HEK293 (cell line): Measurements from ENCODE around the gene SLC9A2.

ENCODE experiments used
- CTCF ChIA-PET: fragments of 350-600 bp; formaldehyde crosslinking; extraction: SDS; loops from one replicate; lab custom pipeline; 2021; ENCODE audit warnings: antibody characterized with exemption; lab: Yijun Ruan, JAX
- POLR2A ChIA-PET: fragments of 300-600 bp; formaldehyde crosslinking; extraction: SDS; loops from one replicate; lab custom pipeline; 2020; ENCODE audit warnings: antibody characterized with exemption, inconsistent platforms; lab: Yijun Ruan, JAX
- H3K27ac ChIP-seq: fragments of 200-500 bp; sonication (Bioruptor generic); 2 replicates; pipeline ENCODE4 v1.5.1; 2014; ENCODE audit warnings: low read depth, low read length, control low read depth, inconsistent platforms; ENCODE audit errors: extremely low read depth
- H3K36me3 ChIP-seq, 2 experiments: fragments of 200-500 bp in 1 of 2; sonication (Bioruptor generic) in 1 of 2; 1 replicate in 1 of 2; 2 replicates in 1 of 2; pipeline ENCODE4 v1.5.1; 2014 to 2017; ENCODE audit warnings: inconsistent platforms in 2 of 2, low read length in 2 of 2; ENCODE audit not compliant: control insufficient read depth in 2 of 2, insufficient read depth in 1 of 2
- H3K4me1 ChIP-seq: fragments of 200-500 bp; sonication (Bioruptor generic); 2 replicates; pipeline ENCODE4 v1.5.1; 2014; ENCODE audit warnings: mild to moderate bottlenecking, low read length, inconsistent platforms; ENCODE audit not compliant: control insufficient read depth, insufficient read depth
- H3K4me3 ChIP-seq: 2 replicates; pipeline ENCODE4 v1.5.1; 2011; ENCODE audit warnings: low read depth, mild to moderate bottlenecking, control low read depth, low read length, moderate library complexity
- H3K9me3 ChIP-seq: fragments of 200-500 bp; sonication (Bioruptor generic); 2 replicates; pipeline ENCODE4 v1.5.1; 2014; ENCODE audit warnings: low read depth, low read length, inconsistent platforms; ENCODE audit not compliant: control insufficient read depth, insufficient read depth
- GLIS2 ChIP-seq: fragments of 450-650 bp; formaldehyde crosslinking; IDR thresholded peaks from 2 replicates; pipeline ENCODE4 v1.5.1; 2016; ENCODE audit warnings: missing biosample characterization, missing genetic modification characterization
- OSR2 ChIP-seq: fragments of 450-650 bp; formaldehyde crosslinking; IDR thresholded peaks from 2 replicates; pipeline ENCODE4 v1.5.1; 2016; ENCODE audit warnings: missing biosample characterization, missing genetic modification characterization
- SCRT2 ChIP-seq: fragments of 450-650 bp; formaldehyde crosslinking; IDR thresholded peaks from 2 replicates; pipeline ENCODE4 v1.5.1; 2016; ENCODE audit warnings: missing biosample characterization, missing genetic modification characterization
- SETDB1 ChIP-seq: IDR thresholded peaks from one replicate; pipeline ENCODE4 v1.6.1; 2017; ENCODE audit warnings: mild to moderate bottlenecking, low read length, moderate library complexity, mixed read lengths; ENCODE audit not compliant: insufficient read length
- TRIM28 ChIP-seq: IDR thresholded peaks from 2 replicates; pipeline ENCODE4 v1.6.1; 2011; ENCODE audit warnings: low read length, control low read depth, borderline replicate concordance
- ZBTB20 ChIP-seq: fragments of 450-650 bp; formaldehyde crosslinking; IDR thresholded peaks from 2 replicates; pipeline ENCODE4 v1.5.1; 2016; ENCODE audit warnings: missing biosample characterization, missing genetic modification characterization
- ZBTB6 ChIP-seq: fragments of 450-650 bp; formaldehyde crosslinking; IDR thresholded peaks from 2 replicates; pipeline ENCODE4 v1.5.1; 2017; ENCODE audit warnings: missing biosample characterization, missing genetic modification characterization
- ZBTB8A ChIP-seq: fragments of 450-650 bp; formaldehyde crosslinking; IDR thresholded peaks from 2 replicates; pipeline ENCODE4 v1.5.1; 2016; ENCODE audit warnings: missing biosample characterization, missing genetic modification characterization
- ZNF157 ChIP-seq: fragments of 450-650 bp; formaldehyde crosslinking; IDR thresholded peaks from 2 replicates; pipeline ENCODE4 v1.5.1; 2016; ENCODE audit warnings: missing biosample characterization, missing genetic modification characterization
- ZNF16 ChIP-seq: fragments of 450-650 bp; formaldehyde crosslinking; IDR thresholded peaks from 2 replicates; pipeline ENCODE4 v1.5.1; 2016; ENCODE audit warnings: low read depth, missing biosample characterization, missing genetic modification characterization
- ZNF248 ChIP-seq: fragments of 450-650 bp; formaldehyde crosslinking; IDR thresholded peaks from 2 replicates; pipeline ENCODE4 v1.5.1; 2017; ENCODE audit warnings: missing biosample characterization, missing genetic modification characterization
- ZNF311 ChIP-seq: fragments of 450-650 bp; formaldehyde crosslinking; IDR thresholded peaks from 2 replicates; pipeline ENCODE4 v1.5.1; 2017; ENCODE audit warnings: missing biosample characterization, missing genetic modification characterization, borderline replicate concordance
- ZNF324 ChIP-seq: fragments of 450-650 bp; formaldehyde crosslinking; IDR thresholded peaks from 2 replicates; pipeline ENCODE4 v1.5.1; 2016; ENCODE audit warnings: missing biosample characterization, missing genetic modification characterization
- ZNF335 ChIP-seq: fragments of 450-650 bp; formaldehyde crosslinking; conservative IDR thresholded peaks from 2 replicates; pipeline ENCODE4 v1.5.1; 2016; ENCODE audit warnings: missing biosample characterization, missing genetic modification characterization
- ZNF394 ChIP-seq: fragments of 450-650 bp; formaldehyde crosslinking; IDR thresholded peaks from 2 replicates; pipeline ENCODE4 v1.5.1; 2016; ENCODE audit warnings: missing biosample characterization, missing genetic modification characterization, mild to moderate bottlenecking, moderate library complexity, borderline replicate concordance
- ZNF416 ChIP-seq: fragments of 450-650 bp; formaldehyde crosslinking; IDR thresholded peaks from 2 replicates; pipeline ENCODE4 v1.5.1; 2016; ENCODE audit warnings: missing biosample characterization, missing genetic modification characterization
- ZNF544 ChIP-seq: fragments of 450-650 bp; formaldehyde crosslinking; IDR thresholded peaks from 2 replicates; pipeline ENCODE4 v1.5.0; 2017; ENCODE audit warnings: missing biosample characterization, missing genetic modification characterization
- ZNF600 ChIP-seq: fragments of 450-650 bp; formaldehyde crosslinking; IDR thresholded peaks from 2 replicates; pipeline ENCODE4 v1.5.1; 2016; ENCODE audit warnings: missing biosample characterization, missing genetic modification characterization
- ZNF660 ChIP-seq: fragments of 450-650 bp; IDR thresholded peaks from 2 replicates; pipeline ENCODE4 v1.5.1; 2018; ENCODE audit warnings: missing biosample characterization, mild to moderate bottlenecking, missing genetic modification characterization
- ZSCAN23 ChIP-seq: fragments of 450-650 bp; formaldehyde crosslinking; IDR thresholded peaks from 2 replicates; pipeline ENCODE4 v1.5.1; 2016; ENCODE audit warnings: missing biosample characterization, missing genetic modification characterization
- ZSCAN5A ChIP-seq: fragments of 450-650 bp; formaldehyde crosslinking; IDR thresholded peaks from 2 replicates; pipeline ENCODE4 v1.5.1; 2016; ENCODE audit warnings: missing biosample characterization, missing genetic modification characterization
- ZXDB ChIP-seq: fragments of 450-650 bp; formaldehyde crosslinking; IDR thresholded peaks from 2 replicates; pipeline ENCODE4 v1.5.1; 2016; ENCODE audit warnings: missing biosample characterization, missing genetic modification characterization
- TF ChIP-seq, protein P1 (sequence below): fragments of 450-650 bp; IDR thresholded peaks from 2 replicates; pipeline ENCODE4 v1.5.1; 2018; ENCODE audit warnings: missing biosample characterization, mild to moderate bottlenecking, missing genetic modification characterization
- TF ChIP-seq, protein P2 (sequence below): fragments of 450-650 bp; formaldehyde crosslinking; optimal IDR thresholded peaks from 2 replicates; pipeline ENCODE3; 2016; ENCODE audit warnings: missing biosample characterization, mild to moderate bottlenecking, missing genetic modification characterization
- TF ChIP-seq, protein P3 (sequence below): IDR thresholded peaks from 2 replicates; pipeline ENCODE4 v1.6.1; 2011; ENCODE audit warnings: mild to moderate bottlenecking, low read depth, low read length, borderline replicate concordance
- TF ChIP-seq, protein P4 (sequence below): fragments of 450-650 bp; formaldehyde crosslinking; IDR thresholded peaks from 2 replicates; pipeline ENCODE4 v1.5.1; 2016; ENCODE audit warnings: missing biosample characterization, missing genetic modification characterization

SLC9A2 gene, protein sequence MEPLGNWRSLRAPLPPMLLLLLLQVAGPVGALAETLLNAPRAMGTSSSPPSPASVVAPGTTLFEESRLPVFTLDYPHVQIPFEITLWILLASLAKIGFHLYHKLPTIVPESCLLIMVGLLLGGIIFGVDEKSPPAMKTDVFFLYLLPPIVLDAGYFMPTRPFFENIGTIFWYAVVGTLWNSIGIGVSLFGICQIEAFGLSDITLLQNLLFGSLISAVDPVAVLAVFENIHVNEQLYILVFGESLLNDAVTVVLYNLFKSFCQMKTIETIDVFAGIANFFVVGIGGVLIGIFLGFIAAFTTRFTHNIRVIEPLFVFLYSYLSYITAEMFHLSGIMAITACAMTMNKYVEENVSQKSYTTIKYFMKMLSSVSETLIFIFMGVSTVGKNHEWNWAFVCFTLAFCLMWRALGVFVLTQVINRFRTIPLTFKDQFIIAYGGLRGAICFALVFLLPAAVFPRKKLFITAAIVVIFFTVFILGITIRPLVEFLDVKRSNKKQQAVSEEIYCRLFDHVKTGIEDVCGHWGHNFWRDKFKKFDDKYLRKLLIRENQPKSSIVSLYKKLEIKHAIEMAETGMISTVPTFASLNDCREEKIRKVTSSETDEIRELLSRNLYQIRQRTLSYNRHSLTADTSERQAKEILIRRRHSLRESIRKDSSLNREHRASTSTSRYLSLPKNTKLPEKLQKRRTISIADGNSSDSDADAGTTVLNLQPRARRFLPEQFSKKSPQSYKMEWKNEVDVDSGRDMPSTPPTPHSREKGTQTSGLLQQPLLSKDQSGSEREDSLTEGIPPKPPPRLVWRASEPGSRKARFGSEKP

GRCh38 chr2:102619414-102620319 is at the start of gene SLC9A2:
TSS of gene SLC9A2 (plus strand) at chr2:102619553. CDS start at chr2:102619849, 296 bp downstream.
- peak within 1 kb of the TSS; percentile 54 for H3K4me3 ChIP-seq
- ChIA-PET CTCF (interaction anchor here (0.6 to 1.0 kb wide), 2 partner anchors 84 to 147 kb away, joined by 4 read pairs; partner anchors contain the start of gene SLC9A4), POLR2A (no interaction called here)
- H3K9me3 ChIP-seq = no peaks in the 10 kb centered on the region
- no peaks in the 10 kb centered on the region for H3K4me1 ChIP-seq
- no peaks in the 10 kb centered on the region for H3K36me3 ChIP-seq
- peak within 1 kb of the TSS; percentile 49; the same call in 1 of the 2 replicates for H3K27ac ChIP-seq
- TF ChIP-seq GLIS2 (tag by site-specific recombination) (peak; percentile 30; the same call in 1 of the 2 replicates), ZSCAN5A (tag by site-specific recombination) (no peak), ZNF16 (no peak), ZXDB (no peak), ZSCAN23 (tag by site-specific recombination) (no peak), ZNF311 (tag by site-specific recombination) (no peak), ZNF324 (tag by site-specific recombination) (no peak), ZNF416 (no peak), OSR2 (tag by site-specific recombination) (no peak), ZBTB20 (tag by site-specific recombination) (peak; percentile 38; the same call in 1 of the 2 replicates), ZNF600 (tag by site-specific recombination) (0 out of 2 replicates have a peak, but pooled peaks have one; percentile 15), TRIM28 (no peak), ZNF660 (tag by site-specific recombination) (no peak), ZBTB6 (tag by site-specific recombination) (no peak), ZNF157 (tag by site-specific recombination) (no peak), ZNF394 (tag by site-specific recombination) (no peak), SETDB1 (no peak), ZBTB8A (tag by site-specific recombination) (peak; percentile 88), ZNF335 (peak; percentile 65), ZNF544 (no peak), SCRT2 (tag by site-specific recombination) (peak; percentile 86), ZNF248 (tag by site-specific recombination) (no peak)
- TF ChIP-seq, protein P1, sequence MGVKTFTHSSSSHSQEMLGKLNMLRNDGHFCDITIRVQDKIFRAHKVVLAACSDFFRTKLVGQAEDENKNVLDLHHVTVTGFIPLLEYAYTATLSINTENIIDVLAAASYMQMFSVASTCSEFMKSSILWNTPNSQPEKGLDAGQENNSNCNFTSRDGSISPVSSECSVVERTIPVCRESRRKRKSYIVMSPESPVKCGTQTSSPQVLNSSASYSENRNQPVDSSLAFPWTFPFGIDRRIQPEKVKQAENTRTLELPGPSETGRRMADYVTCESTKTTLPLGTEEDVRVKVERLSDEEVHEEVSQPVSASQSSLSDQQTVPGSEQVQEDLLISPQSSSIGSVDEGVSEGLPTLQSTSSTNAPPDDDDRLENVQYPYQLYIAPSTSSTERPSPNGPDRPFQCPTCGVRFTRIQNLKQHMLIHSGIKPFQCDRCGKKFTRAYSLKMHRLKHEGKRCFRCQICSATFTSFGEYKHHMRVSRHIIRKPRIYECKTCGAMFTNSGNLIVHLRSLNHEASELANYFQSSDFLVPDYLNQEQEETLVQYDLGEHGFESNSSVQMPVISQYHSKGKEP (tag by site-specific recombination) = no peak
- TF ChIP-seq, protein P2, sequence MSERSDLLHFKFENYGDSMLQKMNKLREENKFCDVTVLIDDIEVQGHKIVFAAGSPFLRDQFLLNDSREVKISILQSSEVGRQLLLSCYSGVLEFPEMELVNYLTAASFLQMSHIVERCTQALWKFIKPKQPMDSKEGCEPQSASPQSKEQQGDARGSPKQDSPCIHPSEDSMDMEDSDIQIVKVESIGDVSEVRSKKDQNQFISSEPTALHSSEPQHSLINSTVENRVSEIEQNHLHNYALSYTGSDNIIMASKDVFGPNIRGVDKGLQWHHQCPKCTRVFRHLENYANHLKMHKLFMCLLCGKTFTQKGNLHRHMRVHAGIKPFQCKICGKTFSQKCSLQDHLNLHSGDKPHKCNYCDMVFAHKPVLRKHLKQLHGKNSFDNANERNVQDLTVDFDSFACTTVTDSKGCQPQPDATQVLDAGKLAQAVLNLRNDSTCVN (tag by site-specific recombination) = peak; percentile 55
- TF ChIP-seq, protein P3, sequence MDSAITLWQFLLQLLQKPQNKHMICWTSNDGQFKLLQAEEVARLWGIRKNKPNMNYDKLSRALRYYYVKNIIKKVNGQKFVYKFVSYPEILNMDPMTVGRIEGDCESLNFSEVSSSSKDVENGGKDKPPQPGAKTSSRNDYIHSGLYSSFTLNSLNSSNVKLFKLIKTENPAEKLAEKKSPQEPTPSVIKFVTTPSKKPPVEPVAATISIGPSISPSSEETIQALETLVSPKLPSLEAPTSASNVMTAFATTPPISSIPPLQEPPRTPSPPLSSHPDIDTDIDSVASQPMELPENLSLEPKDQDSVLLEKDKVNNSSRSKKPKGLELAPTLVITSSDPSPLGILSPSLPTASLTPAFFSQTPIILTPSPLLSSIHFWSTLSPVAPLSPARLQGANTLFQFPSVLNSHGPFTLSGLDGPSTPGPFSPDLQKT = no peak
- TF ChIP-seq, protein P4, sequence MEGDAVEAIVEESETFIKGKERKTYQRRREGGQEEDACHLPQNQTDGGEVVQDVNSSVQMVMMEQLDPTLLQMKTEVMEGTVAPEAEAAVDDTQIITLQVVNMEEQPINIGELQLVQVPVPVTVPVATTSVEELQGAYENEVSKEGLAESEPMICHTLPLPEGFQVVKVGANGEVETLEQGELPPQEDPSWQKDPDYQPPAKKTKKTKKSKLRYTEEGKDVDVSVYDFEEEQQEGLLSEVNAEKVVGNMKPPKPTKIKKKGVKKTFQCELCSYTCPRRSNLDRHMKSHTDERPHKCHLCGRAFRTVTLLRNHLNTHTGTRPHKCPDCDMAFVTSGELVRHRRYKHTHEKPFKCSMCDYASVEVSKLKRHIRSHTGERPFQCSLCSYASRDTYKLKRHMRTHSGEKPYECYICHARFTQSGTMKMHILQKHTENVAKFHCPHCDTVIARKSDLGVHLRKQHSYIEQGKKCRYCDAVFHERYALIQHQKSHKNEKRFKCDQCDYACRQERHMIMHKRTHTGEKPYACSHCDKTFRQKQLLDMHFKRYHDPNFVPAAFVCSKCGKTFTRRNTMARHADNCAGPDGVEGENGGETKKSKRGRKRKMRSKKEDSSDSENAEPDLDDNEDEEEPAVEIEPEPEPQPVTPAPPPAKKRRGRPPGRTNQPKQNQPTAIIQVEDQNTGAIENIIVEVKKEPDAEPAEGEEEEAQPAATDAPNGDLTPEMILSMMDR (tag by site-specific recombination) = peak; percentile 86
